ENCODE data around the gene METTL8.

- TF ChIP-seq POLR2A (IDR thresholded peaks at IDR 0.05; ENCODE audit: low read depth, low read length) (no peak), POLR2AphosphoS5 (IDR thresholded peaks at IDR 0.05; ENCODE audit: low read depth, low read length) (no peak), TAF1 (IDR thresholded peaks at IDR 0.05; ENCODE audit: low read depth, low read length) (no peak), PAX5 (IDR thresholded peaks at IDR 0.05; ENCODE audit: insufficient read depth, low read length, severe bottlenecking) (no peak)
Observed at GRCh38 chr2:171478345-171478744, 44.6 kb upstream of the METTL8 start.

Data from GM12891 (cell line).